Large intestine (tissue), 3 donors: ENCODE measurements around the gene TBC1D7. TPM values are rescaled to one million over a fixed set of nuclear protein-coding genes. Genes with fewer than 3 reads are reported as not detected.

Experiments
- DNase-seq, 2 donors: peaks; one replicate each; pipeline versions ENCODE4 v3.0.0 to v3.0.0-alpha.2; 2013
- H3K27ac ChIP-seq: one replicate; pipeline ENCODE4 v1.5.1; 2013; ENCODE audit warnings: low read length
- H3K27me3 ChIP-seq: 2 replicates; pipeline ENCODE4 v1.6.1; 2013; ENCODE audit warnings: low read length; ENCODE audit not compliant: control insufficient read depth, insufficient read depth
- H3K36me3 ChIP-seq: 2 replicates; pipeline ENCODE4 v1.6.1; 2013; ENCODE audit warnings: low read length; ENCODE audit not compliant: control insufficient read depth, insufficient read depth
- H3K4me1 ChIP-seq: one replicate; pipeline ENCODE4 v1.6.1; 2013; ENCODE audit warnings: low read length; ENCODE audit not compliant: control insufficient read depth, insufficient read depth
- H3K4me3 ChIP-seq: one replicate; pipeline ENCODE4 v1.5.1; 2013; ENCODE audit warnings: low read length
- H3K9me3 ChIP-seq: one replicate; pipeline ENCODE4 v1.6.1; 2013; ENCODE audit warnings: mild to moderate bottlenecking, low read depth, low read length, moderate library complexity; ENCODE audit not compliant: control insufficient read depth
- WGBS: methylation state at CpG from one replicate; pipeline ENCODE4 v1.1.5; 2013; ENCODE audit warnings: low lambda C conversion rate; ENCODE audit not compliant: insufficient coverage; 5-methylcytosine and 5-hydroxymethylcytosine counted together
- polyA plus RNA-seq: library from polyadenylated mRNA; unstranded; fragments of 120-200 nt; gene quantifications from one replicate; pipeline ENCODE4 v1.2.1, GENCODE V29; 2013

Gene TBC1D7
- polyA plus RNA-seq, 1 donor = 15.6 TPM

DNA sequence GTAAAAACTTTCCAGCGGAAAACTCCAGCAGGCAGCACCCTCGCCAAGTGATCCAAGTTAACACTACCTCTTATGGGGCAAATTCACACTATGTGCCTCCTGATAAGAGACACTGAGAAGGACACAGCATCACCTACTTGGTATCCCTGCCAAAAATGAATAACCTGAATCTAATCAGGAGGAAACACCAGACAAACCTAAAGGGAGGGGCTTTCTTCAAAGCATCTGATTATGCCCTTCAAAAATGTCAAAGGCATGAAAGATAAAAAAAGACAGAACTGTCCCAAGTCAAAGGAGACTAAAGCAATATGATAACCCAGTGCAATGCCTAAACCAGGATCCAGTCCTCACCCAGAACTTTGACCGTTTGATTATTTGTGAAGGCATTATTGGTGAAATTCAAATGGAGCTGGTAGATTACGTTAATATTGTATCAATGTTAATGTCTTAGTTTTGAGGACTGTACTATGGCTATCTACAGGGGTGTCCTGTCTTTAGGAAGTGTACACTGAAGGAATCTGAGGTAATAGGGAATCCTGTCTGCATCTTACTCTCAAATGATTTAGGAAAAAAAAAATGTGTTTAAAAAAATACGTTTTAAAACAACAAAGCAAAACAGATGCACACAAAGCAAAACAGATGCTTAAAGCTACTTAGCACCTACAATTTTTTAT lies 8.3 kb downstream of the TBC1D7 start:
- WGBS = 100% methylated on average over 1 of the region's 5 CpGs
- peaks cover 75% of the 10 kb centered on the region for H3K36me3 ChIP-seq

DNA sequence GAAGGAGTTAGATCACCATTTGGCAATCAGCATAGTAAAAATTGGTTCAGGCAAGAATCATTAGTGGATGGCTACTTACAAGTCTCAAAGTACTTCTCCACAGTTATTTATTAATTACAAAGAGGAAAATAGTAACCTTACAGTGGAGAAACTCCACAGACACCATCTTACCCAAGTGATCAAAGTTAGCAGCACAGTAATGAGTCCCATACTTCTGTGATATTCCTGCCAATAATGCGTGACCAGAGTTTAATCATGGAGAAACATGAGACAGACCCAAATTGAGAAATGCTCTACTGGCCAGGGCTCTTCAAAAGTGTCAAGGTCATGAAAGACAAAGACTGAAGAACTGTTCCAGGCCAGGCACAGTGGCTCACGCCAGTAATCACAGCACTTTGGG lies 9.5 kb downstream of the TBC1D7 start:
- DNase-seq = no peak
- no peak overlapping the region for H3K27ac ChIP-seq
- no peaks in the 10 kb centered on the region for H3K9me3 ChIP-seq
- no peak overlapping the region for H3K4me3 ChIP-seq
- H3K4me1 ChIP-seq = no peaks in the 10 kb centered on the region
- WGBS = no CpG with 5 or more reads among the region's 2 CpGs
- H3K27me3 ChIP-seq = no peaks in the 10 kb centered on the region
- peaks cover 75% of the 10 kb centered on the region for H3K36me3 ChIP-seq

More for the DNA sequence above, 8.3 kb downstream of the TBC1D7 start:
- no peaks in the 10 kb centered on the region for H3K4me1 ChIP-seq
- no peaks in the 10 kb centered on the region for H3K9me3 ChIP-seq
- no peak overlapping the region for H3K27ac ChIP-seq
- H3K27me3 ChIP-seq = no peaks in the 10 kb centered on the region
- DNase-seq = no peak
- no peak overlapping the region for H3K4me3 ChIP-seq

DNA sequence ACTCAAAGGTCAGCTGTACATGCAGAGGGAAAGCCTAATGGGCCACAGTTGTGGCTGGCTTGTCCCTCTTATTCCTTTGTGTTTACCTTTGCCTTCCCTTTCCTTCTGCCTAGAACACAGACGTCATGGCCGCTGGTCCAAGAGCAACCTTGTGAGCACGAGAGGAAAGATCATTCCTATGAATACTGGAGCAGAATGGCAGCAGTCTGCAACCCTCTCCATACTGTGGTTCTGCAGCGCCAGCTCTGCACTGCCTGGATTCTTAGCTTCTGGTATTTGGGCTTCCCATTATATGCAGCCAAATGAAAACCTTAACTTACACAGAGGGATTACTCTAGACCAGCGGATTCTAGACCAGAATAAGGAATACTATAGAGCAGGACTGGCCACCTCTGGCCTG lies 12.4 kb downstream of the TBC1D7 start:
- H3K27ac ChIP-seq = no peak overlapping the region
- peaks cover 59% of the 10 kb centered on the region for H3K36me3 ChIP-seq

DNA sequence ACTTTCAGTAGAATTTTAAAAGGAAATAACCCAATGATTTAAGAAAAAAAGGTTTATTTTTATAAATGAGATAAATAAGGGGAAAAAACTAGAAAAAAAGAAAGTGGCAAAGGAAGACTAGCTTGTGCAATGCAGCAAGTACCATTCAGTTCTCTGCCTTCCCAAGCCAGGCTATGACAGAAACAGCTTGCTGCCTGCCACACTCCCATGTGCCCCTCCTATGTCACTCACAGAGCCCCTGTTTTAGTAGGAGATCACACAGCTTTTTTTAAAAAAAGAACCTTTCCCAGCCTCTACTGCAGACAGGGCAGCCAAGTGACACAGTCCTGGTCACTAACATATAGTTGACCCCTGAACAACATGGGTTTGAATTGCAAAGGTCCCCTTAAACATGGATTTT lies 13.5 kb downstream of the TBC1D7 start:
- H3K9me3 ChIP-seq = no peaks in the 10 kb centered on the region
- no peak for DNase-seq
- H3K36me3 ChIP-seq = peaks cover 52% of the 10 kb centered on the region
- H3K27ac ChIP-seq = no peak overlapping the region
- H3K4me3 ChIP-seq = no peak overlapping the region
- H3K4me1 ChIP-seq = peaks cover 3% of the 10 kb centered on the region
- no peaks in the 10 kb centered on the region for H3K27me3 ChIP-seq

More for the DNA sequence above, 12.4 kb downstream of the TBC1D7 start:
- no CpG with 5 or more reads among the region's 5 CpGs for WGBS
- DNase-seq = no peak
- no peaks in the 10 kb centered on the region for H3K4me1 ChIP-seq
- no peaks in the 10 kb centered on the region for H3K9me3 ChIP-seq
- no peak overlapping the region for H3K4me3 ChIP-seq
- no peaks in the 10 kb centered on the region for H3K27me3 ChIP-seq

DNA sequence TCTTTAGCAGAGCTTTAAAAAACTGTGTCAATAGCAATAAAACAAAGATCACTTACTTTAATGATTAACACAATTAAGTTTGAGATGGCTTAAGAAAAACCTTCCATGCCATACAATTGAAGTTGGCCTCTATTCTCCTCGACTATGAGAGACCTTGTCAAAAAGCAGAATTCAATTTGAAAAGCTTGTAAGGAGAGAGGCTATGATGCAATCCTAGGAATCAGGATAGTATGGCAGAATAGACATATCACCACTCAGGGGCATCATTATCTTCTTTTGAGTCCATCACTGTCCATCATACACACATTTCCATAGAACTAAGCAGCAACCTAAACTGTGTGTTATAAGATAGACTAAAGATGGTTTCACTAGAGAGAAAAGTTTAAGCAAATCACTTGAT lies 17.2 kb downstream of the TBC1D7 start:
- 0% methylated on average over 1 of the region's 1 CpG for whole genome bisulfite sequencing
- Histone ChIP-seq H3K36me3 (peaks cover 42% of the 10 kb centered on the region), H3K9me3 (no peaks in the 10 kb centered on the region)

DNA sequence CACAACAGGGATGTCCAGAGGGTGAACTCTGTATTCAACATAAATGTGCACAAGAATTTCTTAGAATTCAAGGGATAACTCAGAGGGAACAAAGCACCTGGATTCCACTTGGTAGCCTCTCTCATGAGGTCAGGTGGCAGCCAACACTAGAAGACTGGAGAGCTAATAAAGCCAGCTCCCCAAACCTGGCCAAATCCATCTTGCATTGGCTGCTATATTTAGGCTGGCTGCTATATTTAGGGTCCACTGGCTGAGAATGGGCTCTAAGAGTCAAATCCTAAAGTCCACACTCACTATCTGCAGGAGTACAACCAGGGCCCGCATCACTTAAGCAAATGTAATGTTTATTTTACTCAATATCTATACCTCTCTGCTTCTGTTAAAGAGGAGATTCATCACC lies 20.0 kb downstream of the TBC1D7 start:
- no peak overlapping the region for H3K27ac ChIP-seq
- no peak for DNase-seq
- no peak overlapping the region for H3K4me3 ChIP-seq
- no CpG with 5 or more reads among the region's 1 CpG for WGBS
- no peaks in the 10 kb centered on the region for H3K27me3 ChIP-seq
- peaks cover 37% of the 10 kb centered on the region for H3K36me3 ChIP-seq
- H3K4me1 ChIP-seq = peaks cover 3% of the 10 kb centered on the region
- H3K9me3 ChIP-seq = no peaks in the 10 kb centered on the region

More for the DNA sequence above, 17.2 kb downstream of the TBC1D7 start:
- H3K4me1 ChIP-seq = peaks cover 3% of the 10 kb centered on the region
- no peak for DNase-seq
- H3K4me3 ChIP-seq = no peak overlapping the region
- no peak overlapping the region for H3K27ac ChIP-seq
- H3K27me3 ChIP-seq = no peaks in the 10 kb centered on the region

DNA sequence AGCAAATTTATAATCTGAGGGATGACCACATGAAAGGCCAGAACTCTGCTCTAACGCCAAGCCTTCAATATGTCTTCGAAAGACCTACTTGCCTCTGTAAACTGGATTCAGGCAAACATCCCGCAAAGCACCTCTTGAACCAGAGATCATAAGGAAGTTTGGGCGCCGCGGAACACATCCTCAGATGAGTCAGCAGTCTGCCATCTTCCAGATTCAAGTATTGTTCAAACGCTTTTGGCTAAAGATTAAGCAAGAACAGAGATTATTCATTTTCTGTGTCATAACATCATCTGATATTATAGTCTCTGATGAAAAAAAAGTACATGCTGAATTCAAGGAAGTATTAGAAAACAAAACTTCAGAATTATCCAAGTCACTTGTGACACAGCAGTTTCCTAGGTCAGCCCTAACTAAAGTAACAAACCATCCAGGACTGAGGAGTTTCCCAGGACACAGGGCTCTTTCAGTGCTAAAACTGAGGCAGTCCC lies 20.8 kb downstream of the TBC1D7 start:
- no peak overlapping the region for H3K27ac ChIP-seq
- H3K9me3 ChIP-seq = no peaks in the 10 kb centered on the region
- no CpG with 5 or more reads among the region's 7 CpGs for WGBS
- H3K4me1 ChIP-seq = peaks cover 10% of the 10 kb centered on the region
- no peak overlapping the region for H3K4me3 ChIP-seq
- DNase-seq = no peak
- H3K36me3 ChIP-seq = peaks cover 42% of the 10 kb centered on the region
- H3K27me3 ChIP-seq = no peaks in the 10 kb centered on the region

DNA sequence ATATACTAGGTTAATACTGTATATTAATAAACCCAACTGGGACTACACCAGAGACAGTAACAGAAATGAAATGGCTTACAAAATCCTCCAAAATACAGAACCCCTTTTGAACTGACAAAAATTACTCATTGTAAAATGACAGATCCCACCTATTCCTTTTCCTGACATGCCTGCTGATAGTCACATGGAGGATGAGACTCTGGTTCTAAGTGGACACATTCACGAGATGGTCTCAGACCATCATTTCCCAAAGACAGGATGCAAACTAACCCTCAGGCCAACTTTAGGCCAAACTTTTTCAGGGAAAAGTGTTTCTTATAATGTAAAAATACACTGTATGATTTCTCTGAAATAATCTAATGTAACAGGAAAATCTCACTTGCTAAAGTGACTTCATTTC lies 22.5 kb downstream of the TBC1D7 start:
- Histone ChIP-seq H3K4me3 (no peak overlapping the region), H3K9me3 (no peaks in the 10 kb centered on the region), H3K27me3 (no peaks in the 10 kb centered on the region), H3K4me1 (peaks cover 10% of the 10 kb centered on the region), H3K36me3 (peaks cover 56% of the 10 kb centered on the region), H3K27ac (no peak overlapping the region)
- no CpG with 5 or more reads among the region's 1 CpG for whole genome bisulfite sequencing
- no peak for DNase-seq

DNA sequence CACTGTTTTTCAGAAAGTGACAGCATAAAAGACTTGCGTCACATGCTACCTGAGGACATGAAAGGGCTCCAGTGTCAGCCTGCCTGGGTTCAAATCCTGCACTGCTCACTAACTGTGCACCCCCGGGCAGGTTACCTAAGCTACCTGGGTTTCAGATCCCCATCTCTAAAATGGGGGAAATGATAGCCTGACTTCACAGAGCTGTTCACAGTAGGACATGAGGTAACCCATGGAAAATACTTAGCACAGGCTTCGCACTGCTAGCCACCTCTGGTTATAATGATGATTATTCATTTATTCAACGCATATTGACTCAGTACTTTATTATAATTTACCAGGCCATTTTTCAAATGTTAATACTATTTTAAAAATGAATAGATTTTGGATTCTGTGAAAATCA lies 23.0 kb downstream of the TBC1D7 start:
- no peaks in the 10 kb centered on the region for H3K27me3 ChIP-seq
- no peak overlapping the region for H3K27ac ChIP-seq
- H3K9me3 ChIP-seq = no peaks in the 10 kb centered on the region
- H3K4me3 ChIP-seq = no peak overlapping the region
- H3K4me1 ChIP-seq = peaks cover 8% of the 10 kb centered on the region
- WGBS = no CpG with 5 or more reads among the region's 4 CpGs
- no peak for DNase-seq
- peaks cover 60% of the 10 kb centered on the region for H3K36me3 ChIP-seq

DNA sequence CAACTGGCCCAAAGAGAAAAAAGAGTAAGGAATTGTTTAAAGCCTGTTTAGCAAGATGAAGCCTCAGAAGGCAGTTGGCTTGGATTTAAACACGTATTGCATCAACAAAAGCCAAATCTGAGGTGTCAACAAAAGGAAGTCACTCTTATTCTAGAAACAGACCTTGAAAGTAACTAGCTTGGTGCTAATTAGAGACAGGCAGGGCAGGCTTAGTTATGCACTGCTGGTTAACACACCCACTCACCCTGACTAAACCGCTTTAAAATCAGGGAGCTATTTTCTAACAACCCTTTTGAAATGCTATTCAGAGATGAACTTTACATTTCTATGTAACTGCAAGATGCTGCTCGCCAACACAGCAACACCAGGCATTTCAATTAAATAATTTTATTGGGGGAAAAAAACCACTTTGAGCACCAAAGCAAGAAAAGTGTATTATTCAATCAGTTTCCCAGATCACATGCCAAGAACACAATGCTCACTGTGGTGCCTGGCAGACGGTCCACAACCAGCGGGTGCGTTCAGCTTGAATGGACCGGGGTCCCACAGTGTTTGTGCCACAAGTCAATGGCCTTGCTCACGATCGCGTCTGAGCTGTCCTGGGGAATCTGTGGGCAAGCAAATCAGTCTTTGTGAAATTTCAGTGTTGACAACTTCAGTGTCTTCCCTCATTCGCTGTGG lies 23.6 kb downstream of the TBC1D7 start:
- no peak overlapping the region for H3K4me3 ChIP-seq
- no peak overlapping the region for H3K27ac ChIP-seq
- peaks cover 62% of the 10 kb centered on the region for H3K36me3 ChIP-seq
- H3K9me3 ChIP-seq = no peaks in the 10 kb centered on the region
- H3K4me1 ChIP-seq = peaks cover 8% of the 10 kb centered on the region
- no peaks in the 10 kb centered on the region for H3K27me3 ChIP-seq
- 90% methylated on average over 4 of the region's 11 CpGs for WGBS
- DNase-seq = no peak

DNA sequence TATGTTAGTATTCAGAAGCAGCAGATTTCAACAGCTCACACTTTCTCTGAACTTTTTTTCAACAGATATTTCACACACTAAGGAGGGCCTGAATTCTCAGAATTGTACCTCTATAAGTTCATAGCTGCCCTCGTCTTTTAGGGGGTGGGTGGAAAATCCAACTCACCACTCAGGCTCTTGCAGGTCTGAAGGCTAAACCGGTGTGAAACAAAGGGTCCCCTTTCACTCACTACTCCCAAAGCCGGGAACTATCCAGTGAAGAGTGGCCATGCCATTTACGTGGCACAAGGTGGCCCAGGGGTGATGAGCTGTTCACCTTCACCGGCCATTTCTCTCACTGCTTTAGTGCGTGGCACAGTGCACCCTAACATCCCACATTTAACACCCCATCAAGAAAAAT lies 24.2 kb downstream of the TBC1D7 start:
- H3K36me3 ChIP-seq = peaks cover 67% of the 10 kb centered on the region
- H3K9me3 ChIP-seq = no peaks in the 10 kb centered on the region
- no peak for DNase-seq
- H3K27ac ChIP-seq = no peak overlapping the region
- no CpG with 5 or more reads among the region's 6 CpGs for WGBS
- no peak overlapping the region for H3K4me3 ChIP-seq
- H3K27me3 ChIP-seq = no peaks in the 10 kb centered on the region
- H3K4me1 ChIP-seq = peaks cover 8% of the 10 kb centered on the region
